ENCODE results near the gene ZNF491.

The ZNF491 gene

DNA sequence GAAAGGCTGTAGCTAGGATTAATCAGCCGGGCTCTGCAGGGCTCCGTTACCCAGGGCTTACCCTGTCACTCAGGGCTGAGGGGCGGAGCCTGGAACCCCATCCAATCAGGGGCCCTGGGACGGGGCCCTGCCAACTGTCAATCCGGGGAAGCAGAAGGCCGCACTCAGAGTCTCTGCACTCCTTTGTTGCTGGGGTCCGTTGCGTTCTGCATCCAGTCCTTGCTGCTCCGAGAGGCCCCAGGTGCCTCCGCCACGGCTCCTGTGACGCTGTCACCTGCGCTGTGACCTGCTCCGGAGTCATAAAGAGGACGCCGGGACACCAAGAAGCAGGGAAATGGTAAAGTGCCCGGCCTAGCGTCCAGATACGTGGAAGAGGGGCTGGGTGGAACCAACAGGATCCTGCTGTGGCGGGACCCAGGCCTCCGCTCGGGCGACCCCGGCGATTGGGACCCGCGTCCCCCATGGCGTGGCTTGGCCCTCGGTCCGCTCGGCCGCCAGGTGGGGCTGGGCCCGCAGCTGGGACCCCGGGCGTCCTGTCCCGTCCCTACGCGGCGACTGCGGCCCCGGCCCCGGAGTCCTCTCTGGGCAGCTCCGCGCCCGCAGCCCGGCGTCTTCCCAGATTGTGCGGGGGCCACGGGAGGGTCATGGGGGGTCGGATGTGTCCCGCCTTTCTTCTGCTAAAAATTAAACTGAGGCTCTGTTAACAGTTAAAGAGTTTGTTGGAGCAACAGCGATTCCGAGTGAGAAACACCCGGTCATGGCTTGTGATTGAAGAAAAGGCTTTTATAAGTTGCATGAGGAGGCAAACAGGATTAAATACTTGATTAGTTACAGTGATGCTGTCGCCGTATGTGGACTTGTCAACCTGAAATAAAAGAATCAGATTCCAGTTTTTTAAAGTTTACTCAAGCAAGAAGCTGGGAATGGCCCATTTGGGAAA lies at the start of gene ZNF491:
Gene ZNF491 (plus strand): TSS at position 133 of the 940 bp plus-strand sequence. CDS start 7,431 bp downstream, outside the sequence.
- H3K27me3 ChIP-seq (ENCODE audit: control insufficient read depth, insufficient read depth, low read length), result peaks cover 5% of the 10 kb centered on the region; the same call in 1 of the 2 replicates
- no peaks in the 10 kb centered on the region; the same call in 1 of the 2 replicates for H3K4me1 ChIP-seq (ENCODE audit: control insufficient read depth, insufficient read depth, low read length)
- peaks cover 16% of the 10 kb centered on the region for H3K9me3 ChIP-seq (ENCODE audit: control insufficient read depth, insufficient read depth, low read depth, low read length)
- peak within 1 kb of the TSS; percentile 76 for H3K4me3 ChIP-seq (ENCODE audit: low read depth, low read length)
- no peaks in the 10 kb centered on the region for H3K36me3 ChIP-seq (ENCODE audit: control insufficient read depth, insufficient read depth, low read length)
- H3K9ac ChIP-seq (ENCODE audit: low read length), result no peak within 1 kb of the TSS
- H3K27ac ChIP-seq (ENCODE audit: low read depth, low read length), result no peak within 1 kb of the TSS

DNA sequence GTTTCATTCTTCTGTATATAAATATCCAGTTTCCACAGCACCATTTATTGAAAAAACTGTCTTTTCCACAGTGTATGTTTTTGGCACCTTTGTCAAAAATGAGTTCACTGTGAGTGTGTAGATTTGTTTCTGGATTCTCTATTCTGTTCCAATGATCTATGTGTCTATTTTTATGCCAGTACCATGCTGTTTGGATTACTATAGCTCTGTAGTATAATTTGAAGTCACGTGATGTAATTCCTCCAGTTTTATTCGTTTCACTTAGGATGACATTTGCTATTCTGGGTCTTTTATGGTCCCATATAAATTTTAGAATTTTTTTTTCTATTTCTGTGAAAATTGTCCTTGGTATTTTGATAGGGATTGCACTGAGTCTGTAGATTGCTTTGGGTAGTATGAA lies 48.6 kb upstream of the ZNF491 start:
- H3K36me3 ChIP-seq (ENCODE audit: control insufficient read depth, insufficient read depth, low read length), result no peaks in the 10 kb centered on the region
- no peak overlapping the region for H3K4me3 ChIP-seq (ENCODE audit: low read depth, low read length)
- no peak overlapping the region for H3K27ac ChIP-seq (ENCODE audit: low read depth, low read length)
- H3K9ac ChIP-seq (ENCODE audit: low read length), result no peak overlapping the region
- no peaks in the 10 kb centered on the region for H3K4me1 ChIP-seq (ENCODE audit: control insufficient read depth, insufficient read depth, low read length)
- H3K9me3 ChIP-seq (ENCODE audit: control insufficient read depth, insufficient read depth, low read depth, low read length), result peaks cover 28% of the 10 kb centered on the region
- H3K27me3 ChIP-seq (ENCODE audit: control insufficient read depth, insufficient read depth, low read length), result no peaks in the 10 kb centered on the region

DNA sequence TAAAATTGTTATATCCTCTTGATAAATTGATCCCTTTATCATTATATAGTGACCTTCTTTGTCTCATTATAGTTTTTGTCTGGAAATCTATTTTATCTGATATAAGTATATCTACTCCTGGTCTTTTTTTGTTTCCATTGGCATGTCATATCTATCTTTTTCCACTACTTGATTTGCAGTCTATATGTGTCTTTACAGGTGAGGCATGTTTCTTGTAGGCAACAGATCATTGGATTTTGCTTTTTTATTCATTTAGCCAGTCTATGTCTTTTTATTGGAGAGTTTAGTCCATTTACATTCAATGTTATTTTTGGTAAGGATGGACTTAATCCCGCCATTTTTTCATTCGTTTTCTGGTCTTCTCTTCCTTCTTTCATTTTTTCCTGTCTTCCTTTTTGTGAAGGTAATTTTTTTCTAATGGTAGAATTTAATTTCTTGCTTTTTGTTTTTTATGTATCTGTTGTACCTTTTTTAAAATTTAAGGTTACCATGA lies 46.0 kb upstream of the ZNF491 start:
- Histone ChIP-seq H3K27ac (ENCODE audit: low read depth, low read length) (no peak overlapping the region), H3K27me3 (ENCODE audit: control insufficient read depth, insufficient read depth, low read length) (no peaks in the 10 kb centered on the region), H3K9me3 (ENCODE audit: control insufficient read depth, insufficient read depth, low read depth, low read length) (peaks cover 46% of the 10 kb centered on the region), H3K4me3 (ENCODE audit: low read depth, low read length) (no peak overlapping the region), H3K9ac (ENCODE audit: low read length) (no peak overlapping the region), H3K36me3 (ENCODE audit: control insufficient read depth, insufficient read depth, low read length) (no peaks in the 10 kb centered on the region), H3K4me1 (ENCODE audit: control insufficient read depth, insufficient read depth, low read length) (no peaks in the 10 kb centered on the region)

DNA sequence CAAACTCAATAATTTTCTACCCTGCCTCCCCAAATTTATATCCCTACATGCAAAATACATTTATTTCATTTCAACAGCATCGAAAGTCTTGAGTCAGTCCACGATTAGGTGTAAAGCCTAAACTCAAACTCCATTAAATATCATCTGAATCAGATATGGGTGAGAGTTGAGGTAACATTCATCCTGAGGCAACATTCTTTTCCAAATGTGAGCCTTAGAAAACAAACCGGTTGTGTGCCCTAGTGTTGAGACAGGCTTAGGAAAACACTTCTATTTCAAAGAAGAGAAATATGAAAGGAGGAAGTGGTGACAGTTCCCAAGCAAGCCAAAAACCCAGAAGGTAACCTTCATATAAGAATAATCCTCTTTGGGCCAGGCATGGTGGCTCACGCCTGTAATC lies 43.7 kb upstream of the ZNF491 start:
- Histone ChIP-seq H3K27ac (ENCODE audit: low read depth, low read length) (no peak overlapping the region), H3K9ac (ENCODE audit: low read length) (no peak overlapping the region)

DNA sequence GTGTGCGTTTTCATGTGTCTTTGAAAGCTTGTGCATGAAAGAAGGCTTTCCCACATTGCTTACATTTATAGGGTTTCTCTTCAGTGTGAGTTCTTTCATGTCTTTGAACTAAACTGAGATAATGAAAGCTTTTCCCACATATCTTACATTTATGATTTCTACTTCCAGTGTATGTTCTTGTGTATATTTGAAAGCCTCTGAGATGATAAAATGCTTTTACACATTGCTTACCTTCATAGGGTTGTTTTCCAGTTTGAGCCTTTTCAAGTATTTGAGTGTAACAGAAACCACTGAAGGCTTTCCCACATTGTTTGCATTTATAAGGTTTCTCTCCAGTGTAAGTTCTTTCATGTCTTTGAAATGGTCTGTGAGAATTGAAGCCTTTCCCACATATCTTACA lies 41.4 kb upstream of the ZNF491 start:
- H3K4me1 ChIP-seq (ENCODE audit: control insufficient read depth, insufficient read depth, low read length), result no peaks in the 10 kb centered on the region
- peaks cover 42% of the 10 kb centered on the region for H3K9me3 ChIP-seq (ENCODE audit: control insufficient read depth, insufficient read depth, low read depth, low read length)
- no peak overlapping the region for H3K9ac ChIP-seq (ENCODE audit: low read length)
- no peak overlapping the region for H3K4me3 ChIP-seq (ENCODE audit: low read depth, low read length)
- H3K27me3 ChIP-seq (ENCODE audit: control insufficient read depth, insufficient read depth, low read length), result no peaks in the 10 kb centered on the region
- H3K27ac ChIP-seq (ENCODE audit: low read depth, low read length), result no peak overlapping the region
- no peaks in the 10 kb centered on the region for H3K36me3 ChIP-seq (ENCODE audit: control insufficient read depth, insufficient read depth, low read length)

More for the DNA sequence above, 43.7 kb upstream of the ZNF491 start:
- Histone ChIP-seq H3K9me3 (ENCODE audit: control insufficient read depth, insufficient read depth, low read depth, low read length) (peaks cover 39% of the 10 kb centered on the region), H3K36me3 (ENCODE audit: control insufficient read depth, insufficient read depth, low read length) (no peaks in the 10 kb centered on the region), H3K4me3 (ENCODE audit: low read depth, low read length) (no peak overlapping the region), H3K27me3 (ENCODE audit: control insufficient read depth, insufficient read depth, low read length) (no peaks in the 10 kb centered on the region), H3K4me1 (ENCODE audit: control insufficient read depth, insufficient read depth, low read length) (no peaks in the 10 kb centered on the region)

DNA sequence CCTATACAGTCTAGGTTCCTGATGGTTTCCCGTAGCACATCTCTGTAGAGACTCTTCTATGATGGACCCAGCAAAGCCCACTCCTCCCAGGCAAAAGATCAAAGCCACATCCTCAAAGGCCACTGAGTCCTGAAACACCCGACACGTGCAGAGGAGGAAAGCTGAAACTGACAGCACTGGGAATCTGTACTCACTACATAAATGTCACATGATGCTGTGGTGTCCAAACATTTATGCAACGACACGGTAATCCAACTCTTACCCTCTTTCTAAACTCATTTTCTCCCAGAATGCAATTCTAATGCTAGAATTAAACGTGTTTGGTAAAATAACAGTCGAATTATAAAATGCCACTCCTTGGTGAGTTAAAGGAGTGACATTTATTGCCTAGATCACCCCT lies 38.5 kb upstream of the ZNF491 start:
- H3K36me3 ChIP-seq (ENCODE audit: control insufficient read depth, insufficient read depth, low read length), result no peaks in the 10 kb centered on the region
- H3K27ac ChIP-seq (ENCODE audit: low read depth, low read length), result no peak overlapping the region
- peaks cover 37% of the 10 kb centered on the region for H3K9me3 ChIP-seq (ENCODE audit: control insufficient read depth, insufficient read depth, low read depth, low read length)
- H3K4me3 ChIP-seq (ENCODE audit: low read depth, low read length), result no peak overlapping the region
- H3K4me1 ChIP-seq (ENCODE audit: control insufficient read depth, insufficient read depth, low read length), result no peaks in the 10 kb centered on the region
- no peak overlapping the region for H3K9ac ChIP-seq (ENCODE audit: low read length)
- H3K27me3 ChIP-seq (ENCODE audit: control insufficient read depth, insufficient read depth, low read length), result no peaks in the 10 kb centered on the region

DNA sequence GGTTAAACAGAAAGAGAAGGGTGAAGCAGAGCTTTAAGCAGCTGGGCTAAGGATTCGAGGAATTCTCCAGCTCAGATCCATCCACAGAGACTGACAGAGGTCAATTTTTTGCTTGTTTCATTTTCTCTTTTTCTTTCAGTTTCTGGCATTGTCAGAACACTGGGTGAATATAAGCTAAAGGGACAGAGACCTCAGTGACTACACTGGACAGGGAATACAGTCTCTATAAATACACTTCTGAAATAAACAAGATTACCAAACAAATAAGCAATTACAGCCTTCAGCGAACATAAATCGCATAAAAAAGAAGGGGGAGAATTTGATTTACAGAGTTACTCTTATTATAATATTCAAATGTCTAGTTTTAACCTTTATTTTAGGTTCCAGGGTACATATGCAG lies 35.2 kb upstream of the ZNF491 start:
- no peak overlapping the region for H3K4me3 ChIP-seq (ENCODE audit: low read depth, low read length)
- H3K9ac ChIP-seq (ENCODE audit: low read length), result no peak overlapping the region
- peaks cover 9% of the 10 kb centered on the region for H3K27me3 ChIP-seq (ENCODE audit: control insufficient read depth, insufficient read depth, low read length)
- H3K4me1 ChIP-seq (ENCODE audit: control insufficient read depth, insufficient read depth, low read length), result no peaks in the 10 kb centered on the region
- no peak overlapping the region for H3K27ac ChIP-seq (ENCODE audit: low read depth, low read length)
- no peaks in the 10 kb centered on the region for H3K36me3 ChIP-seq (ENCODE audit: control insufficient read depth, insufficient read depth, low read length)
- peaks cover 27% of the 10 kb centered on the region for H3K9me3 ChIP-seq (ENCODE audit: control insufficient read depth, insufficient read depth, low read depth, low read length)

DNA sequence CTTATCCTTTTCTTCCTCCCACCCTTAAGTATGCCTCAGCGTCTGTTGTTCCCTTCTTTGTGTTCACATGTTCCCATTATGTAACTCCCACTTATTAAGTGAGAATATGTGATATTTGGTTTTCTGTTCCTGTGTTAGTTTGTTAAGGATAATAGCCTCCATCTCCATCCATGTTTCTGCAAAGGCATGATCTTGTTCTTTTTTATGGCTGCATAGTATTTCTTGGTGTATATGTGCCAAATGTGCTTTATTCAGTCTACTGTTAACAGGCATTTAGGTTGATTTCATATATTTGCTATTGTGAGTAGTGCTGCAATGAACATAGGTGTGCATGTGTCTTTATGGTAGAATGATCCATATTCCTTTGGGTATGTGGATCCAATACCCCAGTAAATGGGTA lies 34.7 kb upstream of the ZNF491 start:
- Histone ChIP-seq H3K4me3 (ENCODE audit: low read depth, low read length) (no peak overlapping the region), H3K9ac (ENCODE audit: low read length) (no peak overlapping the region), H3K4me1 (ENCODE audit: control insufficient read depth, insufficient read depth, low read length) (no peaks in the 10 kb centered on the region), H3K27me3 (ENCODE audit: control insufficient read depth, insufficient read depth, low read length) (peaks cover 9% of the 10 kb centered on the region), H3K27ac (ENCODE audit: low read depth, low read length) (no peak overlapping the region), H3K9me3 (ENCODE audit: control insufficient read depth, insufficient read depth, low read depth, low read length) (peaks cover 29% of the 10 kb centered on the region), H3K36me3 (ENCODE audit: control insufficient read depth, insufficient read depth, low read length) (no peaks in the 10 kb centered on the region)

DNA sequence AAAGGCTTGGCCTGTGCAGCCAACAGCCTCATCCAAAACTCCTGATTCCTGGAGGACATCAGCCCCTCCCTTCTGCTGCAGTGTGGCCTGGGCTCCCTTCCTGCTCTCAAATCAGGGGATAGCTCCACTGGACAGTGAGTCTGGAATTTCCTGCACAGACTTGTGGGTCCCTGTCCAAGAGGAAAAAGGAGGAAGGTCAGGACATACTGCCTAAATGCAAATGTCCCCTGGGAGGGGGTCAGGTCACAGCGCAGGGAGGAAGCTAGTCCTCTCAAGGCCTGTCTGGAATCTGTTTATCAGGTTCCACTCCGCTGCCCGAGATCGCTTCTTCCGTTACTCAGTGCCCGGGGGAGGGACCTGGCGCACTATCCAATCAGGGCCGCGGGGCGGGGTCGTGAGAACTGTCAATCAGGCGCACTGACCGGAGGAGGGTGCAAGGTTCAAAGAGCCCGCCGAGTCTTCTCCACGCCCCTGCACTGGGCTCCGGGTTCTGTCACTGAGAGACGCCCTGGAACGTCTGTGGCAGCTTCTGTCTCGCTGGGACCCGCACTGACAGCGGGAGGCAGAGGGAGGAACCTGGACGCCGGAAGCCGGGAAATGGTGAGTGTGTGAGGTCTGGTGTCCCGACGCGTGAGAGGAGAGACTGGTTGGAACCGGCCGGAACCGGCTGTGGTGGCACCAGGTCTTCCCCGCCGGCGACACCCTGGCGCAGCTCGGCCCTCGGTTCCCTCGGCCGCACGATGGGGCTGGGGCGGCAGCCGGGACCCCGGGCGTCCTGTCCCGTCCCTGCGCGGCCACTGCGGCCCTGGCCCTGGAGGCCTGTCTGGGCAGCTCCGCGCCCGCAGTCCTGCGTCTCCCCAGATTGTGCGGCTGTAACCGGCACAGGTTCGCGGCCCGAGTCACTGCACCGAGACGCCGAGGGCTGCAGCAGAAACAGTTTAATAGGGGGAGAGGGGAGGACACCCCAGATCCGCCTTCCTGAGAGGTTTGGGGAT lies 31.4 kb upstream of the ZNF491 start, which contains the start of gene ZNF441:
Gene ZNF441 (plus strand): TSS at position 404 of the 995 bp plus-strand sequence. CDS start 194 bp downstream, at position 598.
- peak within 1 kb of the TSS; percentile 29 for H3K9ac ChIP-seq (ENCODE audit: low read length)
- no peak within 1 kb of the TSS for H3K27ac ChIP-seq (ENCODE audit: low read depth, low read length)
- no peaks in the 10 kb centered on the region for H3K4me1 ChIP-seq (ENCODE audit: control insufficient read depth, insufficient read depth, low read length)
- no peaks in the 10 kb centered on the region for H3K36me3 ChIP-seq (ENCODE audit: control insufficient read depth, insufficient read depth, low read length)
- H3K27me3 ChIP-seq (ENCODE audit: control insufficient read depth, insufficient read depth, low read length), result peaks cover 9% of the 10 kb centered on the region
- H3K9me3 ChIP-seq (ENCODE audit: control insufficient read depth, insufficient read depth, low read depth, low read length), result peaks cover 40% of the 10 kb centered on the region
- peak within 1 kb of the TSS; percentile 60 for H3K4me3 ChIP-seq (ENCODE audit: low read depth, low read length)

DNA sequence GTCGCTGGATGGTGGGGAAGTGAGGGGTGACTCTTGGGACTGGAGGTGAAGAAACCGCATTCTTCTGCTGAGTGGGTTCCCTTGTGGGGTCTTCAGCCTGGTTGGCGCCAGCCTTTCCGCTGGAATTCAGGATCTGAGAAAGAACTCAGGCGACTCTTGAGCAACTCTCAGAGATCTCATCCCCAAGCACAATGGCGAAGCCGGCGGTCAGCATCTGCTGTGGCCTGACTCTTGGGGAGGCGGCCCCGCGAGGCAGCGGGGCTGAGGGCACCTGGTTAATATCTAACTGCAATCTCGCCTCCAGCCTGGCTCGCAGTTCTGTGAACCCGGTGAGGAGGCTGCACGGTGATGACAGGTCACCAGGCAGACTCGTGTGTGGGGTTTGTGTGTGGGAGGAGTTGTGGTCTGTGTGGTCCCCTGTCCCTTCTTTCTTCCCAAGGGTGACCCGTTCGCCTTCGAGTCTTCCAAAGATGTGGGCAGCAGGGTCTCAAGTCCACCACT lies 30.6 kb upstream of the ZNF491 start:
- peaks cover 9% of the 10 kb centered on the region for H3K27me3 ChIP-seq (ENCODE audit: control insufficient read depth, insufficient read depth, low read length)
- H3K4me1 ChIP-seq (ENCODE audit: control insufficient read depth, insufficient read depth, low read length), result no peaks in the 10 kb centered on the region
- no peaks in the 10 kb centered on the region for H3K36me3 ChIP-seq (ENCODE audit: control insufficient read depth, insufficient read depth, low read length)
- no peak overlapping the region for H3K27ac ChIP-seq (ENCODE audit: low read depth, low read length)
- H3K9ac ChIP-seq (ENCODE audit: low read length), result no peak overlapping the region
- peak overlapping the region; percentile 60 for H3K4me3 ChIP-seq (ENCODE audit: low read depth, low read length)
- peaks cover 40% of the 10 kb centered on the region for H3K9me3 ChIP-seq (ENCODE audit: control insufficient read depth, insufficient read depth, low read depth, low read length)
